ENCODE measurements around the gene FOXN1.

Gene FOXN1

DNA sequence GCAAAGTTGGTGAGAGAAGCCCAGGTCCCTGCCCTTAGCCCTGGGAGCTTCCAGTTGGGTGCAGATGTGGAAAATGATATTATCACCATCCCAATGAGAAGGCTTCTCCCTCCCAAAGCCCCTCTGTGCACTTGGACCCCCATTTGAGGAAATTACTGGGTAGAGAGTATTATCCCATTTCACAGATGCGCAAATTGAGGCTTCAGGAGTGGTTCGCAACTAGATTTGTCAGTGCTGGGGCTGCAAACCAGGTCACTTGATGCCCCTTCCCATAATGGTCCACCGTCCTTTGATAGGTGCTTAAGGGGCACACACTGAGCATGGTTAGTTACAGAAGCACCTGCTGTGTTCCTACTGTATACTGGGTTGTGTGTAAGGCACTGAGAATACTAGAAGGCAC is 14.3 kb upstream of the FOXN1 start:
- no peak overlapping the region for H3K27ac ChIP-seq (ENCODE audit: low read depth, low read length)
- no peak overlapping the region for H3K9ac ChIP-seq (ENCODE audit: low read length in 5 of 5)
- H3K27me3 ChIP-seq (ENCODE audit: control insufficient read depth in 5 of 5, insufficient read depth in 4 of 5, low read length in 5 of 5) = peaks cover 4 to 38% (median 7%) of the 10 kb centered on the region in 5 donors
- no peaks in the 10 kb centered on the region for H3K4me1 ChIP-seq (ENCODE audit: control insufficient read depth in 5 of 5, insufficient read depth in 5 of 5, low read length in 5 of 5)
- H3K4me3 ChIP-seq (ENCODE audit: low read depth in 1 of 5, low read length in 5 of 5) = no peak overlapping the region
- no peaks in the 10 kb centered on the region for H3K36me3 ChIP-seq (ENCODE audit: control insufficient read depth in 5 of 5, insufficient read depth in 5 of 5, low read length in 5 of 5)
- no peaks in the 10 kb centered on the region for H3K9me3 ChIP-seq (ENCODE audit: control insufficient read depth in 5 of 5, low read length in 5 of 5)

GRCh38 chr17:28492352-28493310 is 13.5 kb upstream of the FOXN1 start:
- Histone ChIP-seq H3K9ac (ENCODE audit: low read length in 5 of 5) (no peak overlapping the region), H3K36me3 (ENCODE audit: control insufficient read depth in 5 of 5, insufficient read depth in 5 of 5, low read length in 5 of 5) (no peaks in the 10 kb centered on the region), H3K27me3 (ENCODE audit: control insufficient read depth in 5 of 5, insufficient read depth in 4 of 5, low read length in 5 of 5) (peaks cover 4 to 43% (median 13%) of the 10 kb centered on the region in 5 donors), H3K9me3 (ENCODE audit: control insufficient read depth in 5 of 5, low read length in 5 of 5) (no peaks in the 10 kb centered on the region), H3K4me3 (ENCODE audit: low read depth in 1 of 5, low read length in 5 of 5) (no peak overlapping the region), H3K27ac (ENCODE audit: low read depth, low read length) (no peak overlapping the region), H3K4me1 (ENCODE audit: control insufficient read depth in 5 of 5, insufficient read depth in 5 of 5, low read length in 5 of 5) (no peaks in the 10 kb centered on the region)

DNA sequence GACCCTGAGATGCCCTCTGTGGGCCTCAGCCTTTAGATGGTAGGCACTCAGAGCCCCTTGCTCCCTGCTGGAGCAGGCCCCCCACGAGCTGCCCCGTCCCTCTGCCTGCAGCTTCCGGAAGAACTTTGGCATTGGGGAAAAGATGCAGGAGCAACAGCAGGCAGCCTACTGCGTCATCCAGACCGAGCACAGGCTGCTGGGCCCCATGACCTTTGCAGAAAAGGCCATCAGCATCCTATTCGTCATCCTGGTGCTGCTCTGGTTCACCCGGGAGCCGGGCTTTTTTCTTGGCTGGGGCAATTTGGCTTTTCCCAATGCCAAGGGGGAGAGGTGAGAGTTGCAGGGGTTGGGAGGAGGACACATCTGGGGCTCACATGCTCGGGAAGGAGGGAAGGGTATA is 12.7 kb upstream of the FOXN1 start:
- Histone ChIP-seq H3K4me3 (ENCODE audit: low read depth in 1 of 5, low read length in 5 of 5) (no peak overlapping the region), H3K36me3 (ENCODE audit: control insufficient read depth in 5 of 5, insufficient read depth in 5 of 5, low read length in 5 of 5) (no peaks in the 10 kb centered on the region), H3K27ac (ENCODE audit: low read depth, low read length) (no peak overlapping the region), H3K4me1 (ENCODE audit: control insufficient read depth in 5 of 5, insufficient read depth in 5 of 5, low read length in 5 of 5) (no peaks in the 10 kb centered on the region), H3K9ac (ENCODE audit: low read length in 5 of 5) (no peak overlapping the region), H3K9me3 (ENCODE audit: control insufficient read depth in 5 of 5, low read length in 5 of 5) (no peaks in the 10 kb centered on the region), H3K27me3 (ENCODE audit: control insufficient read depth in 5 of 5, insufficient read depth in 4 of 5, low read length in 5 of 5) (peaks cover 4 to 43% (median 14%) of the 10 kb centered on the region in 5 donors)

- no peaks in the 10 kb centered on the region for H3K9me3 ChIP-seq (ENCODE audit: control insufficient read depth in 5 of 5, low read length in 5 of 5)
- H3K27ac ChIP-seq (ENCODE audit: low read depth, low read length) = no peak overlapping the region
- H3K4me1 ChIP-seq (ENCODE audit: control insufficient read depth in 5 of 5, insufficient read depth in 5 of 5, low read length in 5 of 5) = no peaks in the 10 kb centered on the region
- no peak overlapping the region for H3K4me3 ChIP-seq (ENCODE audit: low read depth in 1 of 5, low read length in 5 of 5)
- no peaks in the 10 kb centered on the region for H3K36me3 ChIP-seq (ENCODE audit: control insufficient read depth in 5 of 5, insufficient read depth in 5 of 5, low read length in 5 of 5)
- H3K27me3 ChIP-seq (ENCODE audit: control insufficient read depth in 5 of 5, insufficient read depth in 4 of 5, low read length in 5 of 5) = peaks cover 4 to 46% (median 14%) of the 10 kb centered on the region in 5 donors
- no peak overlapping the region for H3K9ac ChIP-seq (ENCODE audit: low read length in 5 of 5)
Measured at GRCh38 chr17:28494445-28495188, 11.5 kb upstream of the FOXN1 start.

- Histone ChIP-seq H3K9me3 (ENCODE audit: control insufficient read depth in 5 of 5, low read length in 5 of 5) (no peaks in the 10 kb centered on the region), H3K36me3 (ENCODE audit: control insufficient read depth in 5 of 5, insufficient read depth in 5 of 5, low read length in 5 of 5) (no peaks in the 10 kb centered on the region), H3K4me3 (ENCODE audit: low read depth in 1 of 5, low read length in 5 of 5) (no peak overlapping the region), H3K27me3 (ENCODE audit: control insufficient read depth in 5 of 5, insufficient read depth in 4 of 5, low read length in 5 of 5) (peaks cover 4 to 46% (median 14%) of the 10 kb centered on the region in 5 donors), H3K9ac (ENCODE audit: low read length in 5 of 5) (no peak overlapping the region), H3K27ac (ENCODE audit: low read depth, low read length) (no peak overlapping the region), H3K4me1 (ENCODE audit: control insufficient read depth in 5 of 5, insufficient read depth in 5 of 5, low read length in 5 of 5) (no peaks in the 10 kb centered on the region)
Measured at GRCh38 chr17:28495635-28496034, 10.5 kb upstream of the FOXN1 start.

DNA sequence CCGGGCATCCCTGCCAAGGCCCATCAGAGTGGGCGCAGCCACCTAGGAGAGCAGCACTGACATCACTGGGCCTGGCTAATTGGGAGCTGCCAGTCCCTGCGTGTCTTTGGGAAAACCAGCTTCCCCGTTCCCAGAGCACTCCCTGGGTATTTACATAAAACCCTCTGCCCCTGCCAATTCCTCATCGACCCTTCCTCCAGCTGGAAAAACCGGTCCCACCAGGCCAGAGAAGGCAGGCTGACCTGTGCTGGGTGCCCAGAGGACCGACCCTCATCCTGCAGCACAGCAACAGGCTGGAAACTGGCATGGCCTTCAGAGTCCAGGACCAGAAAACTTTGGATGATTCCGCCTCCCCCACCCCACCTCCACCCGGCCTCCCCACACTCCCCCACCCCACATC is 8.2 kb upstream of the FOXN1 start:
- Histone ChIP-seq H3K27me3 (ENCODE audit: control insufficient read depth in 5 of 5, insufficient read depth in 4 of 5, low read length in 5 of 5) (peaks cover 4 to 39% (median 14%) of the 10 kb centered on the region in 5 donors), H3K9ac (ENCODE audit: low read length in 5 of 5) (no peak overlapping the region), H3K4me1 (ENCODE audit: control insufficient read depth in 5 of 5, insufficient read depth in 5 of 5, low read length in 5 of 5) (peaks cover 0 to 3% (median 0%) of the 10 kb centered on the region in 5 donors), H3K4me3 (ENCODE audit: low read depth in 1 of 5, low read length in 5 of 5) (no peak overlapping the region), H3K36me3 (ENCODE audit: control insufficient read depth in 5 of 5, insufficient read depth in 5 of 5, low read length in 5 of 5) (no peaks in the 10 kb centered on the region), H3K27ac (ENCODE audit: low read depth, low read length) (no peak overlapping the region), H3K9me3 (ENCODE audit: control insufficient read depth in 5 of 5, low read length in 5 of 5) (no peaks in the 10 kb centered on the region)

- peaks cover 4 to 32% (median 10%) of the 10 kb centered on the region in 5 donors for H3K27me3 ChIP-seq (ENCODE audit: control insufficient read depth in 5 of 5, insufficient read depth in 4 of 5, low read length in 5 of 5)
- H3K36me3 ChIP-seq (ENCODE audit: control insufficient read depth in 5 of 5, insufficient read depth in 5 of 5, low read length in 5 of 5) = no peaks in the 10 kb centered on the region
- no peak overlapping the region for H3K4me3 ChIP-seq (ENCODE audit: low read depth in 1 of 5, low read length in 5 of 5)
- H3K27ac ChIP-seq (ENCODE audit: low read depth, low read length) = no peak overlapping the region
- H3K9ac ChIP-seq (ENCODE audit: low read length in 5 of 5) = no peak overlapping the region
- H3K9me3 ChIP-seq (ENCODE audit: control insufficient read depth in 5 of 5, low read length in 5 of 5) = no peaks in the 10 kb centered on the region
- peaks cover 0 to 3% (median 0%) of the 10 kb centered on the region in 5 donors for H3K4me1 ChIP-seq (ENCODE audit: control insufficient read depth in 5 of 5, insufficient read depth in 5 of 5, low read length in 5 of 5)
Measured at GRCh38 chr17:28498652-28499363, 7.3 kb upstream of the FOXN1 start.

DNA sequence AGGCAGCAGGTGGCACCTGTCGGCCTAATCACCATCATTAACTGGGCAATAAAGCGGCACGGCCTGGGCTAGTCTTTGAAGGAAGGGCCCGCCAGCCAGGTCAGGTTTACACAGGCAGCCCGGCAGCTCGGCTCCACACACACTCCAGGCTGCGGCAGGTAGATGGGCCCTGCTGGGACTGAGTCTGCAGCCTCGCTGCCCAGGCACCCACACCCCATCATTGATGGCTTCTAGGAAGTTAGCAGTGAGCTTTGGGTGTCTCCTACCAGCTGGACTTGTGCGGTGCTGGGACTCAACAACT is 6.8 kb upstream of the FOXN1 start:
- Histone ChIP-seq H3K9ac (ENCODE audit: low read length in 5 of 5) (no peak overlapping the region), H3K4me1 (ENCODE audit: control insufficient read depth in 5 of 5, insufficient read depth in 5 of 5, low read length in 5 of 5) (peaks cover 0 to 3% (median 0%) of the 10 kb centered on the region in 5 donors), H3K36me3 (ENCODE audit: control insufficient read depth in 5 of 5, insufficient read depth in 5 of 5, low read length in 5 of 5) (no peaks in the 10 kb centered on the region), H3K27me3 (ENCODE audit: control insufficient read depth in 5 of 5, insufficient read depth in 4 of 5, low read length in 5 of 5) (peaks cover 2 to 27% (median 8%) of the 10 kb centered on the region in 5 donors), H3K4me3 (ENCODE audit: low read depth in 1 of 5, low read length in 5 of 5) (no peak overlapping the region), H3K9me3 (ENCODE audit: control insufficient read depth in 5 of 5, low read length in 5 of 5) (no peaks in the 10 kb centered on the region), H3K27ac (ENCODE audit: low read depth, low read length) (no peak overlapping the region)

DNA sequence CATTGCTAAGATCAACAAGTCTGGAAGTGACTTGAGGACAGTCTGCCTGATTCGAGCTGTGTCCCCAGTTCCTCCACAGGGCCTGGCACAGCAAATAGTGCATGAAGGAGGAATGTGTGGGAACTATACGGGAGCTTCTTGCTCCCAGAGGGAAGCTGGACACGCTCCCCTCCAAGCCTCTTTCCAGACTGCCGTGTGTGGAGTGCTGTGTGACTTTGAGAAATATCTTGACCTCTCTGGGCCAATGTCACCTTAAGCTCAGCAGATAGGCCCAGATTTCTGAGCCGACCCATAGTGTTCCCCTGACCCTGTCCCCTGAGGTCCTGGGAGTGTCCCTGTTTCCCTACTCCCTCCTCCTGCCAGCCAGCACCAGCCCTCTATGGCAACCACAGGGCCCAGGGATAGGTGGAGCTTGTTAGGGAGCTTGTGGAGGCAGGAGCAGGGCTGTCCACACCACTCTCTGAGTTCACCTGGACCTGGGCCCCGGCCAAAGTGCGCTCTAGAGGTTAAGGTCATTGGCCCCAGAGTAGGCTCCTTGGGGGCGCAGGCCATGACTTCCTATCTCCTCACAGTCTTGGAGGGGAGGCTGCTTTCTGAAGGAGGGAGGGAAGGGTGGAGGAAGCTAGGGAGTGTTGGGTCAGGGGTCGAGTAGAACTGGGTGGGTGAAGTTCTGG is 6.3 kb upstream of the FOXN1 start:
- H3K4me1 ChIP-seq (ENCODE audit: control insufficient read depth in 5 of 5, insufficient read depth in 5 of 5, low read length in 5 of 5) = peaks cover 0 to 3% (median 0%) of the 10 kb centered on the region in 5 donors
- H3K36me3 ChIP-seq (ENCODE audit: control insufficient read depth in 5 of 5, insufficient read depth in 5 of 5, low read length in 5 of 5) = no peaks in the 10 kb centered on the region
- peaks cover 3 to 26% (median 8%) of the 10 kb centered on the region in 5 donors for H3K27me3 ChIP-seq (ENCODE audit: control insufficient read depth in 5 of 5, insufficient read depth in 4 of 5, low read length in 5 of 5)
- H3K9me3 ChIP-seq (ENCODE audit: control insufficient read depth in 5 of 5, low read length in 5 of 5) = no peaks in the 10 kb centered on the region
- H3K4me3 ChIP-seq (ENCODE audit: low read depth in 1 of 5, low read length in 5 of 5) = no peak overlapping the region
- no peak overlapping the region for H3K9ac ChIP-seq (ENCODE audit: low read length in 5 of 5)
- H3K27ac ChIP-seq (ENCODE audit: low read depth, low read length) = no peak overlapping the region

All from subcutaneous abdominal adipose tissue (tissue), 5 donors.